ENCODE results near the gene TMA16.

DNA sequence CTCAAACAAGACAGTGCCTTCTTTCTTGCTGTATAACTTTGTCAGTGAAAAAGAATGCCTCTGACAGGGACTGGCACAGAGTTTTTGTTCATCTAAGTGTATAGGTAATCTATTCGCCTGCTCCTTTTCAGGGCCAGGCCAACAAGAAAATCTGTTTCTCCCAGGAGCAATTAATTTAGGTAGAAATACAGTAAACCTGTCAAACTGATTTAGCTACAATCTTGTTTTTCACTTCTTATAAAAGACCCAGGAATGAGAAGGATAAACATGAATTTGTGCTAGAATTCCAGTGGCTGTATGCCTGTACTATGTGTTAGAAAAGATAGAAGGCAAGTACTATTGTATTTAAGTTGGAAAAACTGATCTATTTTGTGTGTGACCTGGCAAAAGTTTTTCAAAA, 6.1 kb downstream of the TMA16 start:
- no peak for TF ChIP-seq POLR2A (IDR thresholded peaks at IDR 0.05)
- TF ChIP-seq, protein P1, sequence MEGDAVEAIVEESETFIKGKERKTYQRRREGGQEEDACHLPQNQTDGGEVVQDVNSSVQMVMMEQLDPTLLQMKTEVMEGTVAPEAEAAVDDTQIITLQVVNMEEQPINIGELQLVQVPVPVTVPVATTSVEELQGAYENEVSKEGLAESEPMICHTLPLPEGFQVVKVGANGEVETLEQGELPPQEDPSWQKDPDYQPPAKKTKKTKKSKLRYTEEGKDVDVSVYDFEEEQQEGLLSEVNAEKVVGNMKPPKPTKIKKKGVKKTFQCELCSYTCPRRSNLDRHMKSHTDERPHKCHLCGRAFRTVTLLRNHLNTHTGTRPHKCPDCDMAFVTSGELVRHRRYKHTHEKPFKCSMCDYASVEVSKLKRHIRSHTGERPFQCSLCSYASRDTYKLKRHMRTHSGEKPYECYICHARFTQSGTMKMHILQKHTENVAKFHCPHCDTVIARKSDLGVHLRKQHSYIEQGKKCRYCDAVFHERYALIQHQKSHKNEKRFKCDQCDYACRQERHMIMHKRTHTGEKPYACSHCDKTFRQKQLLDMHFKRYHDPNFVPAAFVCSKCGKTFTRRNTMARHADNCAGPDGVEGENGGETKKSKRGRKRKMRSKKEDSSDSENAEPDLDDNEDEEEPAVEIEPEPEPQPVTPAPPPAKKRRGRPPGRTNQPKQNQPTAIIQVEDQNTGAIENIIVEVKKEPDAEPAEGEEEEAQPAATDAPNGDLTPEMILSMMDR (IDR thresholded peaks at IDR 0.05 in 4 of 5, conservative IDR thresholded peaks at IDR 0.05 in 1 of 5): no peak
